CD4-positive, CD25-positive, alpha-beta regulatory T cell (primary cell): Measurements from ENCODE around the gene GINS3. TPM values are rescaled to one million over a fixed set of nuclear protein-coding genes. Genes with fewer than 3 reads are reported as not detected.

Experiments
- ATAC-seq, 2 donors: fragments of 150-1000 bp; cut with Tn5 transposase; one replicate each; pipeline ENCODE4 v1.10.0; 2021; ENCODE audit warnings: low read depth in 2 of 2, moderate number of reproducible peaks in 2 of 2, moderate library complexity in 1 of 2
- DNase-seq, 3 donors: peaks; one replicate each; pipeline versions ENCODE4 v3.0.0 to v3.0.0-alpha.2; 2012 to 2022; ENCODE audit warnings: mixed read lengths in 1 of 3
- H3K27ac ChIP-seq: one replicate; pipeline ENCODE4 v1.7.0; 2013; ENCODE audit warnings: mild to moderate bottlenecking, low read length; ENCODE audit not compliant: insufficient read depth, poor library complexity, severe bottlenecking
- H3K27me3 ChIP-seq: one replicate; pipeline ENCODE4 v1.7.0; 2013; ENCODE audit warnings: low read length; ENCODE audit not compliant: control insufficient read depth, insufficient read depth
- H3K36me3 ChIP-seq: one replicate; pipeline ENCODE4 v1.7.0; 2013; ENCODE audit warnings: mild to moderate bottlenecking, low read length, moderate library complexity; ENCODE audit not compliant: control insufficient read depth, insufficient read depth
- H3K4me1 ChIP-seq: 2 replicates; pipeline ENCODE4 v1.7.0; 2013; ENCODE audit warnings: mild to moderate bottlenecking, low read length; ENCODE audit not compliant: insufficient read depth, control insufficient read depth, poor library complexity, severe bottlenecking
- H3K4me3 ChIP-seq: one replicate; pipeline ENCODE4 v1.7.0; 2013; ENCODE audit warnings: low read depth, mild to moderate bottlenecking, low read length, moderate library complexity
- H3K9me3 ChIP-seq, 2 experiments: 1 replicate in 1 of 2; 2 replicates in 1 of 2; pipeline ENCODE4 v1.7.0; 2013; ENCODE audit warnings: low read length in 2 of 2, mild to moderate bottlenecking in 1 of 2, moderate library complexity in 1 of 2; ENCODE audit not compliant: control insufficient read depth in 2 of 2
- H3K27ac Mint-ChIP-seq, 3 donors: one replicate each; pipeline ENCODE4 v1.8.0; 2020 to 2022; ENCODE audit warnings: mild to moderate bottlenecking in 3 of 3, mixed read lengths in 3 of 3, moderate library complexity in 2 of 3
- H3K27me3 Mint-ChIP-seq: one replicate; pipeline ENCODE4 v1.8.0; 2022; ENCODE audit warnings: mild to moderate bottlenecking, mixed read lengths
- H3K36me3 Mint-ChIP-seq: one replicate; pipeline ENCODE4 v1.8.0; 2020; ENCODE audit warnings: mixed read lengths
- H3K4me1 Mint-ChIP-seq, 4 donors: one replicate each; pipeline ENCODE4 v1.8.0; 2020 to 2022; ENCODE audit warnings: mixed read lengths in 4 of 4, mild to moderate bottlenecking in 1 of 4
- H3K4me3 Mint-ChIP-seq, 4 donors: one replicate each; pipeline ENCODE4 v1.8.0; 2020 to 2022; ENCODE audit warnings: mild to moderate bottlenecking in 4 of 4, mixed read lengths in 4 of 4, moderate library complexity in 3 of 4
- H3K9me3 Mint-ChIP-seq, 7 donors: one replicate each; pipeline ENCODE4 v1.8.0; 2020 to 2022; ENCODE audit warnings: mixed read lengths in 7 of 7, mild to moderate bottlenecking in 3 of 7, moderate library complexity in 2 of 7
- polyA plus RNA-seq, 4 donors: library from polyadenylated mRNA; unstranded; fragments of 300-500 nt; fragmentation: Illumina TruSeq; gene quantifications; one replicate each; pipeline ENCODE4 v1.2.3, GENCODE V29; 2021
- total RNA-seq: library from RNA; stranded (reverse); gene quantifications from one replicate; pipeline ENCODE4 v1.2.3, GENCODE V29; 2022

Gene GINS3
- total and polyA plus RNA-seq, 5 donors from 2014 or later, result 0.86 to 3.1 (median 2.5) TPM

DNA sequence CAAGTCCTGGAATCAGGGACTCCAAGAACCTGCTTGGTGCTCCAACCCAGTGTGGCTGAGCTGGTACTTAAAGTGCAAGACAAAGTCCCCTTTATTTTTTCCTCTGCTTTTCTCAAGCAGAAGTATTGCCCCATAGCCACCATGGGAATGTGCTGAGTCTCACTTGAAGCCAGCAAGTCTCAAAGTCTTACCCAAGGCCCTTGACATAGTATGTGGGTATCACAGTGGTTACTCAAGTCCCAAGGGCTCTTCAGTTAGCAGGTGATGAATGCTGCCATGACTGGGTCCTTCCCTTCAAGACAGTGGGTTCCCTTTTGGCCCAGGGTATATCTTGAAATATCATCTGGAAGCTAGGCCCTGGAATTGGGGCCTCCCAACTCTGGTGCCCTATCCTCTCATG is 30.5 kb upstream of the GINS3 start:
- DNase-seq, result no peak
- Histone ChIP-seq H3K9me3 (peaks cover 10 to 11% of the 10 kb centered on the region in 2 experiments), H3K4me1 (no peaks in the 10 kb centered on the region), H3K36me3 (no peaks in the 10 kb centered on the region), H3K27me3 (peaks cover 5% of the 10 kb centered on the region), H3K27ac (no peak overlapping the region), H3K4me3 (no peak overlapping the region)
- Mint-ChIP-seq H3K4me3 (no peak overlapping the region), H3K4me1 (no peaks in the 10 kb centered on the region), H3K36me3 (no peaks in the 10 kb centered on the region), H3K27me3 (peaks cover 13% of the 10 kb centered on the region), H3K27ac (no peak overlapping the region), H3K9me3 (peaks cover 0 to 17% (median 10%) of the 10 kb centered on the region in 7 donors)
- no peak for ATAC-seq

DNA sequence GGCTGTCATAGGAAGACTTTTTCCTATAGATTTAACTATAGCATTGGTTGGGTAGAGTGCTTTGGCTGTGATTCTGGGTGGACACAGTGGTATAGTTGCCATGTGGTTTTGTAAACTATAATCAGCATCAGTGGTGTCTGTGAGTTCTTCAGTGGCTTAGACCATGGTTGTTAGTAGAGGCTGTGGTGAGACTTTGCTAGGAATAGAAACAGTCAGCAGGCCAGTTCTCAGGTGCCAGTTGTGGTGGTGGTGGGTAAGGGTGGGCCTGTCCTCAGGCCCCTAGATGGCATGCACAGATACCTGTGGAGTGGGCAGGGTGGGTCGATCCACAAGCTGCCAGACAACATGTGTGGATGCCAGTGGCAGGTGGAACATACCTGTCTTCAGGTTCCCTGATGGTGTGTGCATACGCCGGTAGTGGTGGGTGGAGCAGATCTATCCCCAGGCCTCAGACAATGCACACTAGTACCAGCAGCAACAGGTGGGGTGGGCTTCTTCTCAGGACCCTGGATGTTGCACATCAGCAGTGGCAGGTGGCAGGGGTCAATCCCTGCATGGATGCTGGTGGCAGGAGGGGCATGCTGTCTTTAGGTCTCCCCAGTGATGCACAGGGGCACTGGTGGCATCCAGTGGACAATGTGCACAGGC is 28.4 kb upstream of the GINS3 start:
- Mint-ChIP-seq H3K4me3 (no peak overlapping the region), H3K36me3 (no peaks in the 10 kb centered on the region)
- no peak for ATAC-seq

DNA sequence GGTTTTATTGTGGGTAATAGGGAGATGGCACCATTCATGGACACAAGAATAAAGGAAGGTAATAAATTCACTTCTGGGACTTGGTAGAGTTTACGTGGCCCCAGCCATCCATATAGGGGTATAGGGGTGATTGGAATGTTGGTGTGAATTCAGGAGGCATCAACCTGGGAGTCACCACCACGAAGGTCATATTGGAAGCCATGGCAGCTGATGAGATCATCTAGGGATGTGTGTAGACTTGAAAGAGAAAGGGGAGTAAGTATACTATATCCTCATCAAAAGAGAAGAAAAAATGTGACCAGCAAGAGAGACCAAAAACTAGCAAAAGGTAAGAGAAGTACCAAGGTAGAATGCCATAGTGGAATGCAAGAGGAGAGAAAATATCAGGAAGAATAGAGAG is 26.6 kb upstream of the GINS3 start:
- peaks cover 4% of the 10 kb centered on the region for H3K27me3 ChIP-seq
- DNase-seq (no peak), ATAC-seq (no peak)
- no peaks in the 10 kb centered on the region for H3K4me1 Mint-ChIP-seq
- H3K27me3 Mint-ChIP-seq, result peaks cover 17% of the 10 kb centered on the region
- no peaks in the 10 kb centered on the region for H3K9me3 ChIP-seq
- no peak overlapping the region for H3K4me3 ChIP-seq
- H3K27ac ChIP-seq, result no peak overlapping the region
- H3K36me3 Mint-ChIP-seq, result no peaks in the 10 kb centered on the region
- H3K4me3 Mint-ChIP-seq, result no peak overlapping the region
- H3K27ac Mint-ChIP-seq, result no peak overlapping the region
- no peaks in the 10 kb centered on the region for H3K4me1 ChIP-seq
- H3K36me3 ChIP-seq, result no peaks in the 10 kb centered on the region
- H3K9me3 Mint-ChIP-seq, result peaks cover 0 to 5% (median 3%) of the 10 kb centered on the region in 7 donors

More for the DNA sequence above, 28.4 kb upstream of the GINS3 start:
- H3K9me3 Mint-ChIP-seq, result peaks cover 0 to 17% (median 10%) of the 10 kb centered on the region in 7 donors
- H3K27me3 ChIP-seq, result peaks cover 7% of the 10 kb centered on the region
- H3K36me3 ChIP-seq, result no peaks in the 10 kb centered on the region
- H3K9me3 ChIP-seq, result peaks cover 10 to 11% of the 10 kb centered on the region in 2 experiments
- no peak overlapping the region for H3K27ac ChIP-seq
- peaks cover 17% of the 10 kb centered on the region for H3K27me3 Mint-ChIP-seq
- H3K4me1 ChIP-seq, result no peaks in the 10 kb centered on the region
- H3K4me3 ChIP-seq, result no peak overlapping the region
- no peaks in the 10 kb centered on the region for H3K4me1 Mint-ChIP-seq
- DNase-seq, result no peak
- no peak overlapping the region for H3K27ac Mint-ChIP-seq

DNA sequence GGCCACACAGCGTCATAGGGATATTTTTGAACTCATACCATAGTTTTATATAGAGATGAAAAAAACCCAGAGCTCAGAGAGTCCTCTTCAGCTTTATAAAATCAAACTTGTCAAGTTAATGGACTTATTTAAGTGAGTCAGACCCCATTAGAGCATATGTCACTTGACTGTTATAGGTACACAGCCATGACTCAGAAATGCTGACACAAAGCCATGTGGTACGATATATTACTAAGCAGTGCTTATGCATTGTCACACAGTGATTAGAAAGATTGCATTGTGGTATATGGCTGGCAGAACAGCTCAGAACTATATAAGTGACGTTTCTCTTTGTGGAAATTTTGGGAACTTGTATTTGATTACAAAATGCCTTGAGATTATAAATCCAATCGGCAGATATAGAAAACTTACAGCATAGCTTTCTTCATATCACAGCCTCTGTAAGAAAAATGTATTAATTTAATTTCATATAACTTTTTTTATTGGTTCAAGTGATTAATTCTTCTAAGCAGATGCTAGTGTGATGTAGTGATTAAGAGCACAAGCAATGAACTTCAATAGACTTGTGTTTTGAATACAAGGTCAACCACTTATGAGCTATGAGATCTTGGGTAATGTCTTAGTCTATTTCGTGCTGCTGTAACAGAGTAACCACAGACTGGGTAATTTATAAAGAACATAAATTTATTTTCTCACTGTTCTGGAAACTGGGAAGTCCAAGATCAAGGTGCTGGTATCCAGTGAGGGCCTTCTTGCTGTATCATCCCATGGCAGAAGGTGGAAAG is 25.8 kb upstream of the GINS3 start:
- Histone ChIP-seq H3K27me3 (peaks cover 4% of the 10 kb centered on the region), H3K4me3 (no peak overlapping the region), H3K9me3 (no peaks in the 10 kb centered on the region), H3K36me3 (no peaks in the 10 kb centered on the region), H3K4me1 (no peaks in the 10 kb centered on the region), H3K27ac (no peak overlapping the region)
- H3K27ac Mint-ChIP-seq, result no peak overlapping the region
- ATAC-seq, result no peak
- H3K9me3 Mint-ChIP-seq, result peaks cover 0 to 3% (median under 1%) of the 10 kb centered on the region in 7 donors
- H3K36me3 Mint-ChIP-seq, result no peaks in the 10 kb centered on the region
- no peaks in the 10 kb centered on the region for H3K4me1 Mint-ChIP-seq
- peaks cover 17% of the 10 kb centered on the region for H3K27me3 Mint-ChIP-seq
- H3K4me3 Mint-ChIP-seq, result no peak overlapping the region
- no peak for DNase-seq

DNA sequence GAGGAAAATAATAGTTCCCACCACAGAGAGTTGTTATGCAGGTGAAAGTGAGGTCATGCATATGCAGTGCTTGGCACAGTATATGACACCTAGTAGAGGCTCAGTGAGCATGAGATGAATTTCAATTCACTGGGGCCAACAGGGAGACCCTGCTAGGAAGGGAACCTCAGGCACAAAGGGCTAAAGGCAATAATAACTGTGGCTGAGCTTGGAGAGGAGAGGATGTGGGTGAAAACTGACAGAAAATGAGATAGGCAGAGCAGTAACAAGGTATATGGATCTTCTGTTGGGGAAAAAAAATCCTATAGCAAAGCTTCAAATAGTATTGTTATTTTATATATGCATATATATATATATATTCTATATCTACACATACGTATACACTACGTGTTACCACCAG is 25.0 kb upstream of the GINS3 start:
- Mint-ChIP-seq H3K36me3 (no peaks in the 10 kb centered on the region), H3K4me1 (no peaks in the 10 kb centered on the region), H3K9me3 (peaks cover 0 to 3% (median 0%) of the 10 kb centered on the region in 7 donors), H3K27ac (no peak overlapping the region), H3K4me3 (no peak overlapping the region), H3K27me3 (peaks cover 17% of the 10 kb centered on the region)
- no peaks in the 10 kb centered on the region for H3K9me3 ChIP-seq
- DNase-seq (no peak), ATAC-seq (no peak)
- no peaks in the 10 kb centered on the region for H3K36me3 ChIP-seq
- H3K27ac ChIP-seq, result no peak overlapping the region
- peaks cover 4% of the 10 kb centered on the region for H3K27me3 ChIP-seq
- H3K4me1 ChIP-seq, result no peaks in the 10 kb centered on the region
- H3K4me3 ChIP-seq, result no peak overlapping the region

DNA sequence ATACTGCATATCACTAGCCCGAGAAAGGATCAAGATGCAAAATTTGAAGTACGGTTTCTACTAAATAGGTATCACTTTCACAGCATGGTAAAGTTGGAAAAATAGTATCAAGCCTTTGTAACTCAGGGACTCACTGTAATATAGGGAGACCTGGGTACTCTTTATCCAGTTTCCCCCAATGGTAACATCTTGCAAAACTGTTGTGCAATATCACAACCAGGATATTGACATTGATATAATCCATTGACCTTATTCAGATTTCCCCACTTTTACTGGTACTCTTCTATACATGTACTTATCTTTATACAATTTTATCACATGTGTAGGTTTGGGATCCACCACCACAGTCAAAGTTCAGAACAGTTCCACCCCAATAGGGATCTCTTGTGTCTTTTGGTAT is 20.4 kb upstream of the GINS3 start:
- Histone ChIP-seq H3K27ac (no peak overlapping the region), H3K9me3 (no peaks in the 10 kb centered on the region), H3K27me3 (peaks cover 2% of the 10 kb centered on the region), H3K4me1 (no peaks in the 10 kb centered on the region), H3K36me3 (no peaks in the 10 kb centered on the region), H3K4me3 (no peak overlapping the region)
- Mint-ChIP-seq H3K4me1 (no peaks in the 10 kb centered on the region), H3K36me3 (no peaks in the 10 kb centered on the region), H3K27me3 (peaks cover 13% of the 10 kb centered on the region), H3K27ac (no peak overlapping the region), H3K9me3 (peaks cover 0 to 3% (median 0%) of the 10 kb centered on the region in 7 donors), H3K4me3 (no peak overlapping the region)
- DNase-seq (no peak), ATAC-seq (no peak)

DNA sequence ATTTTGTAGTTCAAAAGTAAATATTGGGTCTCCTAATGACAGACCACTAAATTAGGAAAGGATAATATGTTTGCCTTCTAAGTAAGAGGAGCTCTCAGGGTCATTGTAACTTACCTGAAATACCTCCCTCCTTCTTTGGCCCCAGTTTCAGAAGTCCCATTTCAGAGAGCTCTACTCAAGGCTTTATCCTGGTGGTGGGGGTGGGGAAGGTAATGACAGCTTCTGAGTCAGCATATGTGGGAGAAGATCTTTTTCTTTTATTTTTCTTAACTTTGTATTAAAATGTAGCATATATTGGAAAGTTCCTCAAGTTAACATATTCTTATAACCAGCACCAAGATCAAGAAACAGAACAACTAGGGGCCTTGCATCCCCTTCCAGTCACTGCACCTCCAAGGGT is 16.9 kb upstream of the GINS3 start:
- DNase-seq, result no peak
- H3K4me1 Mint-ChIP-seq, result no peaks in the 10 kb centered on the region
- H3K36me3 Mint-ChIP-seq, result no peaks in the 10 kb centered on the region
- H3K9me3 Mint-ChIP-seq, result peaks cover 0 to 3% (median 0%) of the 10 kb centered on the region in 7 donors
- ATAC-seq, result no peak
- H3K27ac Mint-ChIP-seq, result no peak overlapping the region
- H3K4me1 ChIP-seq, result no peaks in the 10 kb centered on the region
- peaks cover 22% of the 10 kb centered on the region for H3K27me3 Mint-ChIP-seq
- H3K27ac ChIP-seq, result no peak overlapping the region
- H3K9me3 ChIP-seq, result no peaks in the 10 kb centered on the region
- H3K4me3 ChIP-seq, result no peak overlapping the region
- no peaks in the 10 kb centered on the region for H3K36me3 ChIP-seq
- H3K4me3 Mint-ChIP-seq, result no peak overlapping the region
- H3K27me3 ChIP-seq, result peaks cover 7% of the 10 kb centered on the region
